A673 (cell line): ENCODE results near the gene OR4K17.

Experiments used
- EZH2 ChIP-seq: fragments of 200-600 bp; sonication (generic); IDR thresholded peaks from 2 replicates; pipeline ENCODE4 v1.6.1; 2017; ENCODE audit warnings: borderline replicate concordance, low read depth, mild to moderate bottlenecking, mixed read lengths, antibody characterized with exemption, low read length; ENCODE audit not compliant: poor library complexity, severe bottlenecking
- TF ChIP-seq, protein P1 (sequence below): fragments of 300-800, 200-600 bp; sonication (generic); conservative IDR thresholded peaks from 2 replicates; pipeline ENCODE4 v1.5.1; 2017; ENCODE audit warnings: low read depth, mild to moderate bottlenecking, antibody characterized with exemption, low read length, moderate library complexity, mixed read lengths

DNA sequence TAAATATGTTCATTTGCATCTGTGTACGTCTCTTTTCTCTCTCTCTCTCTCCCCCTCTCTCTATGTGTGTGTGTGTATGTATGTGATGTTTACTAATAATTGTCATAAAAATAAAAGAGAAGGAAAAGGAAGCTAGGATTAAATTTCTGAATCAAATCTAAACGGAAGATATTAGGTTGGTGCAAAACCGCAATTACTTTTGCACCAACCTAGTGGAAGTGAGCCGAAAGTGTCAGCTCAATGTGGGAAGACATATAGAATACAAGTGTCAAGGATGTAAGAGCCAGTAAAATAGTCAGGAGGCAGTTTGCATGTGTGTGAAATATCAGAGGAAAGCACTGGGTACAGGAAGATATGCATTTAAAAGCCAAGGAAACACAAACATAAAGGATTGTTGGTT, 18.5 kb upstream of the OR4K17 start:
- TF ChIP-seq, protein P1, sequence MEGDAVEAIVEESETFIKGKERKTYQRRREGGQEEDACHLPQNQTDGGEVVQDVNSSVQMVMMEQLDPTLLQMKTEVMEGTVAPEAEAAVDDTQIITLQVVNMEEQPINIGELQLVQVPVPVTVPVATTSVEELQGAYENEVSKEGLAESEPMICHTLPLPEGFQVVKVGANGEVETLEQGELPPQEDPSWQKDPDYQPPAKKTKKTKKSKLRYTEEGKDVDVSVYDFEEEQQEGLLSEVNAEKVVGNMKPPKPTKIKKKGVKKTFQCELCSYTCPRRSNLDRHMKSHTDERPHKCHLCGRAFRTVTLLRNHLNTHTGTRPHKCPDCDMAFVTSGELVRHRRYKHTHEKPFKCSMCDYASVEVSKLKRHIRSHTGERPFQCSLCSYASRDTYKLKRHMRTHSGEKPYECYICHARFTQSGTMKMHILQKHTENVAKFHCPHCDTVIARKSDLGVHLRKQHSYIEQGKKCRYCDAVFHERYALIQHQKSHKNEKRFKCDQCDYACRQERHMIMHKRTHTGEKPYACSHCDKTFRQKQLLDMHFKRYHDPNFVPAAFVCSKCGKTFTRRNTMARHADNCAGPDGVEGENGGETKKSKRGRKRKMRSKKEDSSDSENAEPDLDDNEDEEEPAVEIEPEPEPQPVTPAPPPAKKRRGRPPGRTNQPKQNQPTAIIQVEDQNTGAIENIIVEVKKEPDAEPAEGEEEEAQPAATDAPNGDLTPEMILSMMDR, result no peak
- TF ChIP-seq EZH2, result no peak
